Germinal center (tissue), 1 donor: ENCODE results near the gene IRF6.
"Not testable (repeated sequence)": the region's sequence is repeated elsewhere in the genome, so short reads cannot be mapped to it uniquely, and the experiment has no call there.

Experiments used
- DNase-seq: peaks from one replicate; pipeline ENCODE4 v3.0.0; 2012; ENCODE audit warnings: mixed read lengths, low spot score

IRF6 gene

DNA sequence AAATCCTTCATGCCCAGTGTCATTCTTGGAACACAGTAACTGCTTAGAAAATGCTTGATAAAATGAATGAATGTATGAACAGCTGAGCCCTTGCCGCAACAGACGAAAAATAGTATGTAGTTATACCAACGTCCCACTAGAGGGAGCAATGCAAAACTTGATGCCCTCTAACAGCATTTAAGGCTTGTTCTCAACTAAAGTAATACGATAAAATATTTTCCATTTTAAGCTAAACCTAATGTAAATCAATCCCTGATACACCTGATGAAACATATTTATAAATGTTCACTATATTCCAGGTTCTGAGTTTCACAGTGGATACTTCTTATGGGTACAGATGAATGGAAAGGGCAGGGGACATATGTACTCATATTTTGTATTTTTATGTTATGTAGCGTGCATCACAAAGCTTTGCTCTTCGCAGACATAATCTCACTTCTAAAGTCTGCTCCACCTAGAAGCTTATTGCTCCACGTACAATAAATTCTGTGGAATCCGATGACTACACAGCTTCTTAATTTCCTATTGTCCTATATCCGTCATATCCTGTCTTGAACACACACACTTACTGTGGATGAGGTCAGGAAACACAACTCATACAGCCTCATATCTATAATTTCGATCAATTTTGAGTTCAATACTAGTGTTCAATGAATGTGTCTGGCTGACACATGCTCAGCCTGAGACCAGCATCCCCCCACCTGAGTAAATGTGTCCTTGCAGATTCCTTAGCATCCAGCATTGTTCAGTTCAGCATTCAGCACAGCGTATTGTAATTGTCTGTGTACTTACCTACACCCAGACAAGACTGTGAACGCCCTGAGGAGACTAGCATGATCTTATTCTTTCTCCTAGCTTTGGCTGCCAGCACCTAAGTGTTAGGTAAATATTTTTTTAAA lies 17.4 kb upstream of the IRF6 start:
- peak; percentile 50 for DNase-seq

DNA sequence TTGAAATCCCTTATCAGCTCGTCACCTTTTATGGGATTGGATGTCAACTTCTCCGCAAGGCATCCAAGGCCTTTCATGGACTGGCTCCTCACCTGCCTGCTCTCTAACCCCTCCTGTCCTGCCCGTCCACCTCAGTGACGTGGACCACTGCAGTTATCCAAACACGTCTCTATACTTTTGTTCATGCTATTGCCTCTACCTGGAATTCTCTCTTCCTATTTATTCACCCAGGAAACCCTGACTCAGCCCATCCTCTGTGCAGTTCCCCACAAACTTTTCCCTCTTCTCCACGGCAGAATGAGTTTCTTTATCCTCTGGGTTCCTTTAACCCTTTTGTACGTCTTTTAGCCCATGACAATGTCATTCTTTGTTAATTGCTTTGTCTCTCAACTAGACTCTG lies 16.8 kb upstream of the IRF6 start:
- no peak for DNase-seq

DNA sequence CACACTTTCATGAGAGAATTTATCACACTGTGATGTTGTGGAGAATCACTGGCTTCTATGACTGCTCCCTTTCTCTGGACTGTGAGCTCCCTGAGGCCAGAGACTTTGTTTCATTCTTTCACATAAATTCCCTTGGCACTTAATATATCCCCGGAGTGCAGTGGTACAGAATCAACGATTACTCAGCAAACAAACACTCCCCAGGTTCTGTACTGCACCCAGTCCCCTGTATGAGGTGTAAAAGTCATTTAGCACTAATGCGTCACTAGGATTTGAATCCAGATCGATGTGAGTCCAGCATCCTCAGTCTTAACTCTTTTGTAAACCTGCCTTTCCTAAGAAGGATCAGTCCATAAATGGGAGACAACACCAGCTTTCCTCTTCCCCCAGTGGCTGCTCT lies 15.0 kb upstream of the IRF6 start:
- no peak for DNase-seq

DNA sequence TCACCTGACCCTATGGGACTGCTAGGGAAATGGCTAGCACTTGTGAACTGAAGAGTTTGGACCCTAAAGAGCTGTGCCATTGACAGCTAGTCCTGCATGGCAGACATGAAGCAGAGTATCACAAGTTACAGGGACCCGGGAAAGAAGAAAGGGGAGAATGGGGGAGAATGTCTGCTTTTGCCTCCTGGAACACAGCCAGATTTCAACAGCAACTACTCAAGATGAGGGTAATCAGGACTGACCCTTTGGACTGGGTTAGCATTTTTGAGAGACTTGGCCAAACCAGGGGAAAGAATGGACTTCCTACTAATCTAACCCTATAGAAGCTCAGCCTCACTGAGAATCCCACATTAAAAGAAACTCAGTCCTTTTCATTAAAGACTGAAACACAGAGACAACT lies 13.1 kb upstream of the IRF6 start:
- no peak for DNase-seq

DNA sequence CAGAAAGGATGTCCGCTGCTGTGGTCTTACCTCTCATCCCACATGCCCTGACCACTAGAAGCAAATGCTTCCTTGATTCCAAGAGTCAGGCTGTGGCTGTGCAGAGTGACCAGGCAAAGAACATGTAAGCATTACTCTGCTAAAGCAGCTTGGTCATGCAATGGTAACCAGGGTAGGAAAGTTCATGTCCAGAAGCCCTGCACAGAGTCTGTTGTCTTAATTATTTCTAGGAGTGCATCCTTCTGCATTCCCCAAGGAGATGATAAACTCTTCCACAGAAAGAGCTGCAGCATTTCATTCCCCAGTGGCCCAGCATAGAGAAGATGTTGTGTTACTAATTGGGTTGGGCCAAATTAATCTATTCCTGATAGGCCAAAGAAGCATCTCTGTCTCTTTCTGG lies 11.7 kb upstream of the IRF6 start:
- no peak for DNase-seq

DNA sequence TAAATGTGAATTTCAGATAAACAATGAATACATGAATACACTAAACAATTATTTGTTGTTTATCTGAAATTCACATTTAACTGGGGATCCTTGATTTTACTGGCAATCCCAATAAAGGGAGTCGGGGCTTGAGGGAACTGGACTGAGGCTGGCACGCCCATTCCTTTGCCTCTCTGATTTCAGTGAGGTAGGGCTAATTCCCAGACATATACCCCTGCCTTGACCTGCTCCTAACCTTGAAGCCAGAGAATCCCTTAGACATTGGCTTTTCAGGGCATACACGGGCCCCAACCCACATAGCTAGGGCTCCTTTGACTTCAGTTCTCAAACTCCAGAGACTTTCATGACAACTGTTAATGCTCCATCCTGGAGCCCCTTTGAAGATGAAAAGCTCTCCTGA lies 11.0 kb upstream of the IRF6 start:
- DNase-seq = no peak

DNA sequence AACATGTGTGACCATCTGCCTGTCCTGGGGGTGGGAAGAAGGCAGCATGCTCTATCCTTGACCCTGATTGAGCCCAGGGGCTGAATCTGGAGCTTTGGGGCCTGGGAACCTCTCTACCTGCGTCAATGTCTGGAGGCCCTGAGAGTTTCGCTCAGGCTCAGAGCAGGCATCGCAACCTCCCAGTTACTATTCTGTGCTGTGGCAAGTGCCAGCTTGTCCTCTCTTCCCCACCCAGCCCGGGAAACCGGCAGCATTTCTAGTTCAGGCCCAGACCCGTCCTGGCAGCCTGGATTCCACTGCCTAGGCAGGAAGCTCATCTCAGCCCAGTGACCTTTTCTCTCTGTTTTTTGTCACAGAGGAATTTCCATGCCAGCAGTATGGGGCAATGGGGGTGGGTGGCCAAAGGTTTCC lies 10.0 kb upstream of the IRF6 start:
- DNase-seq = no peak

DNA sequence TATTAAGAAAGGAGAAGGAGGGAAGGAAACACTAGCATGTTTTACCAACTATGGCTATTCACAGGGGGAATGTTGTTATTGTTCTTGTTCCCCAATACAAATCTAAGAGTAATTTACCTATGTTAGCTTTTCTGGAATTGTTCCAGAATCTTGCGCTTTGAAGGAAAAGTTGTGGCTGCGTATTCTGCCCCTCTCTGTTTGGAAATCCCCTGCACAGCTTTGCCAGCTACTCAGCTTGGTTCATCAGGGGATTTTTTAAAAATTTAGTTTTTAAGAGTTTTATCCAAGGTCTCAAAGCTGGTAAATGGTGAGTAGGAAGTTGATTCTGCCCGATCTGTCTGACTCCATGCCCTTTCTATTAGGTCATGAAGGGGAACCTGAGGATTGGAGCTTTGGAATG lies 9.5 kb upstream of the IRF6 start:
- no peak for DNase-seq

DNA sequence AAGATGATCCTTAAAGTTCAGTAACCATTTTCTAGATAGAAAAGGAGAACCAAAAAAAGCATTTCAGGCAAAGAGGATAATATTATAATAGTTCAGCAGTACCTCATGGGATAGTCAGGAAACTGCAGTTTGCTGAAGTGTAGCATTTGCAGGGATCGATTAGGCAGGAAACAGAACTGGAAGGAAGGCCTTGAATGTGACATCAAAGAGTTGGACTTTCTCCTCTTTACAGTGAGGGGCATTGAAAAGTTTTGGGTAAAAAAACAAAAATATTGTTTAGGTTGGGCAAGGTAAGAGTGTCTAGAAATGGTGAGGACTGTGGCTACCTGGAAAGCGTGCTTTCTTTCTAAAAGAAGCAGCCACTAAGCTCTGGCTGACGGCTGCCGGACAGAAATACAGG lies 8.0 kb upstream of the IRF6 start:
- DNase-seq = no peak

DNA sequence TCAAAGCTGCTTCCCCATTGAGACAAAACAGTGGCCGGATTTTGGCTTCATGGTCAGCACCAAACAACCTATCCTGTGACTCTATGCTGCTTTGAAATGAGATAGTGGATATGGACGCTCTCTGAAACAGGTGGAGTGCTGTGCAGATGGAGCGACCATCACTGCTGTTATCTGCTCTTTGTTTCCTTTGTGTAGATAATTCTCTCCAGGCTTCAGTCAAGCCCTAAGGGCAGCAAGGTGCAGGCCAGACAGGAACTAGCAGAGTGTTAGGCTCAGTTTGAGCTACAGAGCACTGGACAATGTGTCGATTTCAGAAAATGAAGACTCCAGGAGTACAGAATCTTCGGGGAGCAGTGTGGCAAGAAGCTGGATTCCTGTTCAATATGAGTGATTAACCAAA lies 4.8 kb upstream of the IRF6 start:
- DNase-seq = no peak

DNA sequence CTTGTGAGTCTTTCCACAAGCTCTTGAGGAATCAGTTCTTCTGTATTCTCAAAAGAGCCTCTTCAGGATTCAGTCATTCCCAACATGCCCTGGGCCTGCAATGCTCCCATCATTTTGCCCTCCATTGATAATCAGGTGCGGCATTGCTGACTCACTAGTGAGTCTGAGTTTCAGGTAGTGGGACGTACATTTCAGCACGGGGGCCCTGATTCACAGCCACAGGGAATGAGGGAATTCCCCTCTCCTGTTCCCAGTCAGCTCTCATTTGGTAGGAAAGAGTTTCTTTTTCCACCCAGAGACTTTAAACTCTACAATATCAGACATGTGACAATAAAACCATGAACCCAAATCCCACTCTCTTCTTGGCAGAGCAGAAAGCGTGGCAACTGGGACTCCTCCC lies 3.7 kb upstream of the IRF6 start:
- DNase-seq = no peak

DNA sequence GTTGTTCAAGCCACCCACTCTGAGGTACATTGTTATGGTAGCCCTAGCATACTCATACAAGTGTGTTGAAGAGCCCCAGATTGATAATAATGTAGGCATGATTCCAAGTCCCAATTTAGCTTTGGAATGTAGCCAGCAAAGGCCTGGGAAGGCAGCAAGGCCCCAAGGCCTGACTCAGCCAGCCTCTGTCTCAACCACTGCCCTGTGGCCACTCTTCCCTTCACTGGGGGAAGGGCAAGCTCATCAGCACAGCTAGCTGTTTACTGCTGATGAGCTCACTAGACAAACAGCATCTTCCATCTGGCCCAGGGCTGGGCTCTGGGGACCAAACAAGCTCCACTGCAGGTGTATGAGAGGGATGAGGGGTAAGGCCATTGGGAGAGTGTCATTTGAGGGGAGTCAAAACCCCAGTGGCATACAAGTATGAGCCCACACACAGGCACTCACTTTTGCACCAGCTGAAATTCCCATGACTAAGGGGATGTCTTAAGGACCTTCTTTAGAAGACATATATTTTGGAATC lies 2.2 kb upstream of the IRF6 start:
- DNase-seq = no peak

DNA sequence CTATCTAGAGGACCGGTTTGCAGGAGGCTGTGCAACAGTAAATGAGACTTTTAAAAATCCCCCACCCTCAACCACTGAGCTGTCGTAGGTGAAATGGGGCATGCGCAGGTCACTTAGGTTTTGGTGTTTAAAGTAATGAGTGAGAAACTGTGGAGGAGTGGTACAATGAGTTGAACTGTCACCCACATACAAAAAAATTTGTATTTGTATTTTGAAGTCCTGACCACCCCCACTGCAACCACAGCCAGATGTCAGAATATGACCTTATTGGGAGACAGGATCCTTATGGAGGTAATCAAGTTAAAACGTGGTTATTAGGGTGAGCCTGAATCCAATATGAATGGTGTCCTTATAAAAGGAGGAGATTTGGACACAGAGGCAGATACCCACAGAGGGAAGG lies 1.6 kb upstream of the IRF6 start:
- DNase-seq = no peak

DNA sequence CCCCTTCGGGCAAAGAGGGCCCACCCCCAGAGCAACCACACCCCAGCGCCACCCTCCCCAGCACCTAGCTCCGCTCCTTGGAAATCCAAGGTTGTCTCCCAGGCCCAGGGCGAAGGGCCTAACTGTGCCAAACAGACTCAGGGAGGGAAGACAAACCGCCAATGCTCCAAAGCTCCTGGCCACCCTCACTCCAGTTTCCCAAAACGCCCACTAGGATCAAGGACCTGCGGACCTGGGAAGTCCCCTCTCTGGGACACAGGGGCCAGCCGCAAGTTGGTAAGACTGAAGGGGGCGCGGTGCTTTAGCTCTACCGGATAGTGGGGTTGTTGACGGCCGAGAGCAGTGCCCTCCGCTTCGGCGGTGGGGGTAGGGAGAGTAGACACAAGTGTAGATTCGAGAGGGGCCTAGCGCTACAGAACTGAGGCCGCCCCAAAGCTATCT lies 581 bp downstream of the IRF6 start:
- DNase-seq = no peak

DNA sequence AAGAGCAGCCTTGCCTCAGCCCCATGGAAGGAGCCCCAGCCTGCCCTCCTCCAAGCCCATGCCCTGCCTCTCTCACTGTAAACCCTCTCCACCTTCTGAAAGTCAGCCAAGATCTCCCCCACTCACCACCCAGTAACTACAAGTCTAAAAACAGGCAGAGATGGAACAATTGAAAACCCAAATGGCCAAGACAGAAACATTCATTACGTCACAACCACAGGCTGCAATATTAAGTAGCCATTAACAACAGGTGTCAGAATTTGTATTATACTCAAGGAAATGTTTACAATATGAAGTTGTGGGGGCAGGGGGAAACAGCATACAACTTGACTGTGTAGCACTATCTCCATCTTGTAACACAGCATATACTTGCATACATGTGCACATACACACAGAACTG lies 2.4 kb downstream of the IRF6 start:
- DNase-seq = no peak

DNA sequence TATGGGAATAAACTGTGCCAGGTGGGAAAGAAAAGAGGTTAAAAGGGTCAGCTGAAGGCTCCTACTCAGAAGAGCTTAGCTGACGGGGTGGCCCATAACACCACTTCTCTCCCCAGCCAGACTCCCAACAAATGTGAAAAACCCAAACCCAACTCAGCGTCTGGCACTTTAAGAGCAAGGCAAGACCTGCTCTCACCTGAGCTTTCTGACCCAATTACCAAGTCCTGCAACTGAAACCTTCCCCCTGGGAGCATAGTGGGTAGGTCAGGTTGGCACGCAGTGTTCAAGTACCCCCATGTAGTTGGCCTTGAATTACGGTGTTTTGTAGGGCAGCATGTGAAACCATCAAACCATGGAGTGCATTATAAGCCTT lies 3.2 kb downstream of the IRF6 start:
- no peak for DNase-seq

DNA sequence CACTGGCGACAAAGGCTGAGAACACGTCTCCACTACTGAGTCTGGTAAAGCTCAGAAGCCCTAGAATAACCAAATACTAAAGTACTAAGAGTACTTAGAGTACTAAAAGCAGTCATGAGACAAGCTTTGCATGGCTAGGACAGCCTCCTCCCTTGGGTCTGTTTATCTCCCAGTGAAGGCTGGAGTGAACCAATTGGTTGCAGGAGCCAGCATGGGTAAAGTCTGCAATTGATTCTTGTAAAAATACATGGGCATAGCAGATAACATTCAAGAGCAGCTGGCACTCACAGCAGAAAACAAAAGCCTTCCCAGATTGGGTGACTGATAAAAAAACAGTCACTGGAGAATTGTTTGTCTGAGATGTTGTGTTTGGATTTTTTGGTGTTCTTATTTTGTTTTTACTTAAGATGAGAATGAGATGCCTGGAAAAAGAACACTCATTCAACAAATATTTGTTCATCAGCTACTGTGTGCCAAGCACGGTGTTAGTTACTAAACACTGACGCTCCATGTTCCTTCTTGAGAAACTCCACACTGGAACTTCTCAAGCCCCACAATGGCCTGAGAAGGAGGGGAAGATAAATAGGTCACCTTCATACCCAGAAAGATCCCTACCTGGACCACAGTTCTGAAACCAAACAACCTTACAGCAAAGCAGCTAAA lies 3.7 kb downstream of the IRF6 start:
- no peak for DNase-seq

DNA sequence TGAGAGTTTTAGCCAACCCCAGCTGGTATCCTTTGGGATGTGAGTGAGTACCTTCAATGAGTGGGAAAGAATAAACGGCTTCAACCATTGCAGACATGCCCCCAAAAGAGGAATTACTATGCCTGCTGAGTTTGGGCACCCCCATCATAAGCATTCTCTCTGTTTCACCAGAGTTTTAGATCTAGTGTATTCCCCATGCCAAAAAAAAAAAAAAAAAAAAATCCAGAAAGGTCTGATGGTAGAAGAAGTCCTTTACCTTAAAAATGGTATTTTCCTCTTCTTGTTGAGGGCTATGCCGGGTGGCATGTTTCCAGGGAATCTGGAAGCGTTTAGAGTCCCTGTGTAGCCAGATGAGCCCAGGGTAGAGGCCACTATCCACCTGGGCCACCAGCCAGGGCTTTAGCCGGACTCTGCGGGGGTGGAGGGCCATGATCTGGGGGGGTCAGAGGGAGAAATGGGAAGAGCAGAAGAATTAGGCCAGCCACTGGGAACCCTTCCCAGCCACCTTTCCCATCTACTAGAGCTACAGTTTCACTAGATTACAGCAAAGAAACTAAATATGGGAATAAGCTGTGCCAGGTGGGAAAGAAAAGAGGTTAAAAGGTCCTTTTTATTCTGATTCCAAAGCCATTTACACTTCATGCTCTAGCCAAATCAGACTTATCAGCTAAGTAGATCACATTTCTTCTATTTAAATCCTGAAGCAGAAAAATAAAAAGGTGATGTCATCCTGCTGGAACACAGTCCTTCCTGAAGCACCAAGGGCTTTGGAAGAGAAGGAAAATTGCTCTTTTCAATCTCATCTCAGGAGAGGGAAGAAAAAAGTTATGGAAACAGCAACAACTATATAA lies 4.7 kb downstream of the IRF6 start:
- no peak for DNase-seq

DNA sequence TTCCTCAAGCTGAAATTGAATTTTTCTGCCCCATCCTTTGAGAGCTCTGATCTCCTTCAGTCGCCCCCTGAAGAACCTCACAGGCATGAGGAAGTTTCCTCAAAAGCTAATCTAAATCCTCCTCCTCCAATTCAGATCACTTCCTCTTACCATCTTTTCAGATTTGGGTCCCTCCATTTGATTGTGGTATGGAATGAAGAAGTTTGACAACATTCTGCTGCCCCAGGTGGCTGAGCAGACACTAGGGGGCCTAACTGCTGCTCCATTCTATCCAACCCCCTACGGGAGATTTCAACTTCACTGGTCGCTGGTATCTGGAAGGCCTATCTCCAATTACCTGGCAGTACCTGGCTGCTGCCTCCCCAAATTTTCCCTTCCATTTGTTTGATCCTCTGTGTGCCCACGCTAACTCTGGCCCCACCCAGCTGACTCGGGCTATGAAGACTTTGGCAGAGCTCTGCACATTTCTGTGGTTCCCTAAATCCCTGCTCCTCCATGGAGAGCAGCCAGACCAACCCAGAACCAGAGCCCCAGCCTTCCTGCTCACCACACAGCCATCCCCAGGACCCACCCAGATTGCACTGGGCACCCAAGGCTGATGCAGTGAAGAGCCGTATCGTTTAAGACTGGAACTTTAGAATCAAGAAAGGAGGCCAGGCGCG lies 7.8 kb downstream of the IRF6 start:
- no peak for DNase-seq

DNA sequence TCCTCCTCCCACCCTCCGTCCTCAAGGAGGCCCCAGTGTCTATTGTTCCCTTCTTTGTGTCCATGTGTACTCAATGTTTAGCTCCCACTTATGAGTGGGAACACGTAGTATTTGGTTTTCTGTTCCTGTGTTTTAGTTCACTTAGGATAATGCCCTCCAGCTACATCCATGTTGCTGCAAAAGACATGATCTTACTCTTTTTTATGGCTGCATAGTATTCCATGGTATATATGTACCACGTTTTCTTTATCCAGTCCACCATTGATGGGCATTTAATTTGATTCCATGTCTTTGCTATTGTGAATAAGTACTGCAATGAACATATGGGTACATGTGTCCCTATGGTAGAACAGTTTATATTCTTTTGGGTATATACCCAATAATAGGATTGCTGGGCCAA lies 12.2 kb downstream of the IRF6 start:
- not testable (repeated sequence) for DNase-seq

DNA sequence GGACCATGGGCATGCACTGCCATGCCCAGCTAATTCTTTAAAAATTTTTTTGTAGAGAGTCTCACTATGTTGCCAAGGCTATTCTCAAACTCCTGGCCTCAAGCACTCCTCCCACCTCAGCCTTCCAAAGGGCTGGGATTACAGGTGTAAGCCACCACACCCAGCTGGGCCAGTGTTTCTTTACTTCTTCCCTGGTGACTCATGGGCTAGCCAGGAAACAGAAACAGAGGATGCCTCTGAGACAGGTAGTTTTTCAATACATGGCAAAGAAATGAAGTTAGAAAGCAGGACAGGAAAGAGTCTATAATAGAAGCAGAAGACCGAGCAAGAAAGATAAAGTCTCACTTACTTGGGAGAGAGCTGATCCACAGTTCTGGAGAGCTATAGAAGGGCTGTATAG lies 14.0 kb downstream of the IRF6 start:
- no peak for DNase-seq
